Glutamatergic neuron (in vitro differentiated cells): Measurements from ENCODE around the gene PPP3R1. TPM values are rescaled to one million over a fixed set of nuclear protein-coding genes. Genes with fewer than 3 reads are reported as not detected.
A peak's percentile ranks its signal among the peaks of the same experiment; 100 is the strongest.

Experiments
- DNase-seq: peaks from one replicate; pipeline ENCODE4 v3.0.0; 2022
- H3K27ac Mint-ChIP-seq: one replicate; pipeline ENCODE4 v1.8.0; 2020; ENCODE audit warnings: mild to moderate bottlenecking, mixed read lengths, inconsistent platforms; ENCODE audit not compliant: unreplicated experiment
- H3K27me3 Mint-ChIP-seq: one replicate; pipeline ENCODE4 v1.8.0; 2020; ENCODE audit warnings: mild to moderate bottlenecking, moderate library complexity, mixed read lengths, inconsistent platforms; ENCODE audit not compliant: unreplicated experiment
- H3K36me3 Mint-ChIP-seq: one replicate; pipeline ENCODE4 v1.8.0; 2020; ENCODE audit warnings: mild to moderate bottlenecking, mixed read lengths, inconsistent platforms; ENCODE audit not compliant: unreplicated experiment
- H3K4me1 Mint-ChIP-seq: one replicate; pipeline ENCODE4 v1.8.0; 2020; ENCODE audit warnings: mild to moderate bottlenecking, low read depth, mixed read lengths, inconsistent platforms; ENCODE audit not compliant: unreplicated experiment
- H3K4me3 Mint-ChIP-seq: one replicate; pipeline ENCODE4 v1.8.0; 2020; ENCODE audit warnings: mild to moderate bottlenecking, mixed read lengths, inconsistent platforms; ENCODE audit not compliant: unreplicated experiment
- H3K9me3 Mint-ChIP-seq: one replicate; pipeline ENCODE4 v1.8.0; 2020; ENCODE audit warnings: mild to moderate bottlenecking, moderate library complexity, mixed read lengths, inconsistent platforms; ENCODE audit not compliant: unreplicated experiment
- total RNA-seq: library from RNA; stranded (reverse); fragmentation: NEBNext Ultra II Directional; extraction: Animal tissue kit (Norgen Biotek cat#: 25700); gene quantifications from one replicate; pipeline ENCODE4 v1.2.1, GENCODE V29; 2021; ENCODE audit not compliant: unreplicated experiment
- TF ChIP-seq, protein P1 (sequence below): fragments of 200-600 bp; sonication (generic); IDR thresholded peaks from one replicate; pipeline ENCODE4 v1.5.0; 2021; ENCODE audit not compliant: partially characterized antibody, unreplicated experiment

The PPP3R1 gene
- total RNA-seq, 1 donor from 2014 or later = 53.4 TPM

DNA sequence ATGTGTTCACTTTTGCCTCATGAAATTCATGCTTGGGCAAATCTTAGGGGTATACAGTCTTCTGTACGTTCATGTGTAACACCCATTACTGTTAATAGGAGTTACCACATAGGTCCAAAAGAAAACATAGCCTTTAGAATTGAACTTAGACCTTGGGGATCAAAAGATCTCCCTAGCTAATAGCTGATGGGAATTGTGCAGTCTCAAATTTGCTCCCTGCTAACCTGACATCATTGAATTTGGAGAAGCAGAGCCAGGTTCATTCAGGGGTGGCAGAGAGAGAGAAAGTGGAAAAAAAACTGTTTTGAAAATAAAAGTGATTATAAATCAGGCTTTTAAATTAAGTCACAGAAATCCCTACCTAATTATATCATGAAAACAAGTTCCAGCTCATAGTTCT lies 28.0 kb upstream of the PPP3R1 start:
- H3K4me1 Mint-ChIP-seq = peaks cover 14% of the 10 kb centered on the region
- H3K36me3 Mint-ChIP-seq = no peaks in the 10 kb centered on the region
- no peak for DNase-seq
- H3K27me3 Mint-ChIP-seq = peaks cover 2% of the 10 kb centered on the region
- no peak overlapping the region for H3K4me3 Mint-ChIP-seq
- no peaks in the 10 kb centered on the region for H3K9me3 Mint-ChIP-seq
- TF ChIP-seq, protein P1, sequence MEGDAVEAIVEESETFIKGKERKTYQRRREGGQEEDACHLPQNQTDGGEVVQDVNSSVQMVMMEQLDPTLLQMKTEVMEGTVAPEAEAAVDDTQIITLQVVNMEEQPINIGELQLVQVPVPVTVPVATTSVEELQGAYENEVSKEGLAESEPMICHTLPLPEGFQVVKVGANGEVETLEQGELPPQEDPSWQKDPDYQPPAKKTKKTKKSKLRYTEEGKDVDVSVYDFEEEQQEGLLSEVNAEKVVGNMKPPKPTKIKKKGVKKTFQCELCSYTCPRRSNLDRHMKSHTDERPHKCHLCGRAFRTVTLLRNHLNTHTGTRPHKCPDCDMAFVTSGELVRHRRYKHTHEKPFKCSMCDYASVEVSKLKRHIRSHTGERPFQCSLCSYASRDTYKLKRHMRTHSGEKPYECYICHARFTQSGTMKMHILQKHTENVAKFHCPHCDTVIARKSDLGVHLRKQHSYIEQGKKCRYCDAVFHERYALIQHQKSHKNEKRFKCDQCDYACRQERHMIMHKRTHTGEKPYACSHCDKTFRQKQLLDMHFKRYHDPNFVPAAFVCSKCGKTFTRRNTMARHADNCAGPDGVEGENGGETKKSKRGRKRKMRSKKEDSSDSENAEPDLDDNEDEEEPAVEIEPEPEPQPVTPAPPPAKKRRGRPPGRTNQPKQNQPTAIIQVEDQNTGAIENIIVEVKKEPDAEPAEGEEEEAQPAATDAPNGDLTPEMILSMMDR = no peak
- no peak overlapping the region for H3K27ac Mint-ChIP-seq

- H3K36me3 Mint-ChIP-seq = no peaks in the 10 kb centered on the region
- H3K27me3 Mint-ChIP-seq = peaks cover 2% of the 10 kb centered on the region
- no peak overlapping the region for H3K27ac Mint-ChIP-seq
- TF ChIP-seq, protein P1 = no peak
- H3K4me3 Mint-ChIP-seq = no peak overlapping the region
- no peak for DNase-seq
- H3K4me1 Mint-ChIP-seq = peaks cover 11% of the 10 kb centered on the region
- H3K9me3 Mint-ChIP-seq = no peaks in the 10 kb centered on the region
These were observed 27.4 kb upstream of the PPP3R1 start for GRCh38 chr2:68279691-68280090.

DNA sequence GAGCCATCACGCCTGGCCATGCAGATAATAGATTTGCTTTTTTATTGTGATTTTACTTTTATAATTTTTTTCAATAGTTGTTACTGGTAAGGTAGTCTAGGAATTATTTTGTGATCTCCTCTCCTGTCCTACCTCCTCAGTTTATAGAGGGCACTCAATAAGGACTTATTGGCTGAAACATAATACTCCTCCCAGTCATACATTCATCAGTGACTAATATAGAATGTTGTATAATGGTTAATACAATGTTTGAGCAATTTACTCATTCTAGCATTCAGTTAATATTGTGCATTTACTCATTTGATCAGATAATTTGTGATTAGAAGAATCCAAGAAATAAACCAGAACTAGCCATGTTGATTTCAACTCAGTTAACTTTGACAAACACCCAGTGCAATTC lies 25.8 kb upstream of the PPP3R1 start:
- Mint-ChIP-seq H3K27me3 (peaks cover 2% of the 10 kb centered on the region), H3K9me3 (no peaks in the 10 kb centered on the region), H3K27ac (no peak overlapping the region), H3K36me3 (no peaks in the 10 kb centered on the region), H3K4me3 (no peak overlapping the region), H3K4me1 (peaks cover 11% of the 10 kb centered on the region)
- DNase-seq = no peak
- TF ChIP-seq, protein P1 = no peak

DNA sequence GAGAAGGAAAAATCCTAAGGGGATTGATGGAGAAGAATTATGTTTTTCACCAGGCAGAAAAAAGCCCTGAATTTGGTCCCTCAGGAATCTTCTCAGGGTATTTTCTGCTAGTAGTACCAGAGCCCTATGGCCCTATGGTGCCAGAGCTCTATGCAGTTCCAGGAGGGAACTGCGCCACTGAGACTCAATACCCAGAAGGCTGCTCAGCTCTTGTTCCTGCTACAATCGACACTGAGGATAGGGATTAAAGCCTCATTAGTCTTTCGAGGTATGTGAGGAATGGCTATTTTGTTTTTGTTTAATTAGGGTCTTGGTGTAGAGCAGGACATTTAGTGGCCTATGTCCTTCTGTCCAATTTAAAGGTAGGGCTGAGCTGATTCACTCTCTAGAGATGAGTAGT lies 21.7 kb upstream of the PPP3R1 start:
- Mint-ChIP-seq H3K36me3 (no peaks in the 10 kb centered on the region), H3K4me1 (peaks cover 16% of the 10 kb centered on the region), H3K9me3 (no peaks in the 10 kb centered on the region), H3K4me3 (no peak overlapping the region), H3K27ac (no peak overlapping the region), H3K27me3 (peaks cover 1% of the 10 kb centered on the region)
- no peak for DNase-seq
- TF ChIP-seq, protein P1 = no peak

DNA sequence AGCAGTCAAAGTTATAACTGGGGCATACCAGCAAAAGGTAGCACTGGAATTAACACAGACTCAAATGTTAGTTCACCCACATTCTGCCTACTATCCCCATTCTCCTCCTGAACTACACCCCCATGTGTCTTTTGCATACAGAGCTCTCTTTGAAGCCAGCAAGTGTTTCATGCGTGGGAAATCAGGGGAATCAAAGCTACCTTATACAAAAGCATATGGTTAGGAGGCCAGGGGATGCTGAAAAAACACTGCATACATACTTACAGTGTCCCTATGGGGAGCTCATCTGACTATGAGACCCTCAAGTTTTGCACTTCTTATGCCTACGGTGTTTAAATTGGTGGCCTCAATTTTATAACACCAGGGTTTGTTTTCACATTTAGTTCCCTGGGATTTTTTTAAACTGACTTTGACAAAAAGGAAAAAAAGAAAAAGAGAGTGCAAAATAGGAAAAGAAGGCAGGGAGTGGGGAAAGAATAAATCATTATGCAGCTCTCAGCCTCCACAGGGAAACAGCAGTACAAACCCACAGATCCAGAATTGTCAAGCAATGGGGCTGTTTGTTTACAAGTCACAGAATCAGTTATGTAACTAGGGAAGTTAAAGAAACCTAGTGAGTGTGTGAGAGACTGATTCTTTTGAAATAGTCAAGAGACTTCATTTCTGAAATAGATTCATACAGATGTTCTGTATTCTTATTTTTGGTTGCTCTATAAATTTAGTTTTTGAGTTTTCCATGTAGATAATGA lies 20.1 kb upstream of the PPP3R1 start:
- H3K9me3 Mint-ChIP-seq = no peaks in the 10 kb centered on the region
- no peaks in the 10 kb centered on the region for H3K36me3 Mint-ChIP-seq
- H3K27me3 Mint-ChIP-seq = peaks cover 1% of the 10 kb centered on the region
- no peak overlapping the region for H3K4me3 Mint-ChIP-seq
- DNase-seq = no peak
- H3K4me1 Mint-ChIP-seq = peaks cover 16% of the 10 kb centered on the region
- peak overlapping the region; percentile 4 for H3K27ac Mint-ChIP-seq
- TF ChIP-seq, protein P1 = no peak
